Measurements from ENCODE around the gene SMIM36.
A peak's percentile ranks its signal among the peaks of the same experiment; 100 is the strongest.
"Not testable (repeated sequence)": the region's sequence is repeated elsewhere in the genome, so short reads cannot be mapped to it uniquely, and the experiment has no call there.

SMIM36 gene

DNA sequence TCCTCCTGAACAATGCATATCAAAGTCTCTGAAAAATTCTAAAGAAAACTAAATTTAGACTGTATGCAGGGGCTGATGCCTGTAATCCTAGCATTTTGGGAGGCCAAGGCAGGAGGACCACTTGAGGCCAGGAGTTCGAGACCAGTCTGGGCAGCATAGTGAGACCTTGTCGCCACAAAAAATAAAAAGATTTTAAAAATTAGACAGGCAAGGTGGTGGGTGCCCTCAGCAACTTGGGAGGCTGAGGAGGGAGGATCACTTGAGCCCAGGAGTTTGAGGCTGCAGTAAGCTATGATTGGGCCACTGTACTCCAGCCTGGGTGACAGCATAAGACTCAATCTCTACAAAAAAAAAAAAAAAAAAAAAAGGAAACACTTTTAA is 59.5 kb downstream of the SMIM36 start:
- Histone ChIP-seq H3K9me3 (no peaks in the 10 kb centered on the region), H3K4me1 (no peaks in the 10 kb centered on the region), H3K27me3 (peaks cover 0 to 2% of the 10 kb centered on the region in 2 donors), H3K27ac (no peak overlapping the region), H3K36me3 (no peaks in the 10 kb centered on the region), H3K4me3 (no peak overlapping the region)
- TF ChIP-seq, protein P1, sequence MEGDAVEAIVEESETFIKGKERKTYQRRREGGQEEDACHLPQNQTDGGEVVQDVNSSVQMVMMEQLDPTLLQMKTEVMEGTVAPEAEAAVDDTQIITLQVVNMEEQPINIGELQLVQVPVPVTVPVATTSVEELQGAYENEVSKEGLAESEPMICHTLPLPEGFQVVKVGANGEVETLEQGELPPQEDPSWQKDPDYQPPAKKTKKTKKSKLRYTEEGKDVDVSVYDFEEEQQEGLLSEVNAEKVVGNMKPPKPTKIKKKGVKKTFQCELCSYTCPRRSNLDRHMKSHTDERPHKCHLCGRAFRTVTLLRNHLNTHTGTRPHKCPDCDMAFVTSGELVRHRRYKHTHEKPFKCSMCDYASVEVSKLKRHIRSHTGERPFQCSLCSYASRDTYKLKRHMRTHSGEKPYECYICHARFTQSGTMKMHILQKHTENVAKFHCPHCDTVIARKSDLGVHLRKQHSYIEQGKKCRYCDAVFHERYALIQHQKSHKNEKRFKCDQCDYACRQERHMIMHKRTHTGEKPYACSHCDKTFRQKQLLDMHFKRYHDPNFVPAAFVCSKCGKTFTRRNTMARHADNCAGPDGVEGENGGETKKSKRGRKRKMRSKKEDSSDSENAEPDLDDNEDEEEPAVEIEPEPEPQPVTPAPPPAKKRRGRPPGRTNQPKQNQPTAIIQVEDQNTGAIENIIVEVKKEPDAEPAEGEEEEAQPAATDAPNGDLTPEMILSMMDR (IDR thresholded peaks at IDR 0.05): no peak
- intact Hi-C loops (cut with DNase I; ENCODE audit: low total_unique reads): no loop called here
- DNase-seq: no peak

DNA sequence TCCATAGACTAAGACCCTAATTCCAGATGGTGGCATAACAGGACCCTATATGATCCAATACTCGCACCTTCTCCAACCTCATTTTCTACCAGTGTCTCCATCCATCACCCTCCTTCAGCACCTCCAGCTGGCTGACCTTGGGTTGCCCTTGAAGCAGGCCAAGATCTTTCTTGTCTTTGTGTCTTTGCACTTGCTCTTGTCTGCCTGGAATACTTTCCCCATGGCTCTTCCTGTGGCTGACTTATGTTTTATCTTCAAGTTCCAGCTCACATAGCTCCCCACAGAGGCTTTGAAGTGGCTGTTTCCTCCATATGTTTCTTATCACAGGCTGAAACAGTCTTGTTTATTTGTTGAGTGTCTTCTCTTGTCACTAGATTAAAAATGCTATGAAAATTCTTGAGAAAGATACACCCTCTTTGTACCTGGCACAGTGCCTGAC is 60.0 kb downstream of the SMIM36 start:
- Histone ChIP-seq H3K27me3 (peaks cover 0 to 2% of the 10 kb centered on the region in 2 donors), H3K36me3 (no peaks in the 10 kb centered on the region), H3K4me3 (no peak overlapping the region), H3K9me3 (no peaks in the 10 kb centered on the region), H3K27ac (no peak overlapping the region), H3K4me1 (no peaks in the 10 kb centered on the region)
- TF ChIP-seq, protein P1 (IDR thresholded peaks at IDR 0.05): no peak
- intact Hi-C loops (cut with DNase I; ENCODE audit: low total_unique reads): no loop called here
- DNase-seq: no peak

DNA sequence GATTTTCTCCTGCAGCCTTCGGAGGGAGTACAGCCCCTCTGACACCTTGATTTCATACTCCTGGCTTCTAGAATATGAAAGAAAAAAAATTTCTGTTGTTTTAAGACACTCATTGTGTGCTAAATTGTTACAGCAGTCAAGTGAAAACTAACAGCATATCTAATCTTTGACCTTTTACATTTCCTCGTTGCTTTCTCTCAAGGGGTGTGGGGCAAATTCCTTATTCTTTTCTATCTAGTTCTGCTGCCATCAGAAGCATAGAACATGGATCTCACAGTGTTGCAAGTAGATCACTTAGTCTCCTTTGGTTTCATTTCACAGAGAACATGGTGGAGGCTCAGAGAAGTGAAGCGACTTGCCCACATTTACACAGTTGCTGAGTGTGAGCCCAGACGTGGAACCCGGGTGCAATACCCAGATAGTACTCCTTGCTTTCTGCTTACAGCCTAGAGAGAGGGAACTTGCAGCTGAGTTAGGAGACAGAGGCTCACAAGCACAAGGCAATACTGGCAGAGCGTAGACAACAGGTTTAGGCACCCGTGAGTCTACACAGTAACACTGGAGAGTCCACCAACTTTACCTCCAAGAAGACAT is 60.9 kb downstream of the SMIM36 start:
- intact Hi-C loops (cut with DNase I; ENCODE audit: low total_unique reads): no loop called here
- H3K27me3 ChIP-seq: peaks cover 0 to 2% of the 10 kb centered on the region in 2 donors
- no peaks in the 10 kb centered on the region for H3K36me3 ChIP-seq
- no peak overlapping the region for H3K27ac ChIP-seq
- DNase-seq: no peak
- TF ChIP-seq, protein P1 (IDR thresholded peaks at IDR 0.05): no peak
- H3K4me1 ChIP-seq: no peaks in the 10 kb centered on the region
- no peaks in the 10 kb centered on the region for H3K9me3 ChIP-seq
- no peak overlapping the region for H3K4me3 ChIP-seq

DNA sequence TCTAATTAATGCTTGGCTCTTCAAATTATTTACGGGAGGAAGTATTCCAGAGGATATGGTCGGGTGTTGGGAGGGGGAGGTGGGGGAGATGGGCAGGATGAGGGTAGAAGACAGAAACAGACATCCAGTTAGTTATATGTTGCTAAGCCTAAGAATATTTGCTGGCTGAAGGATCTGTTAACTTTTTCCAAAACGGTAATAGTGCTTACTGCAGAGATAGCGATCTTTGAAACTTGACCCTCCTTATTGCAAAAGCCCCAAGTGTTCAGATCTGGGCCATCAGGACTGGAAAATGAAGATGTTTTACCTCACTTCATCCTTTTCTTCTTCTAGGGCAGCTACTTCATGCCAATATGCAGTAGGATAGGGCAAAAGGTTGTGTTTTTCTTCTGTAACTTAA is 62.6 kb downstream of the SMIM36 start:
- Histone ChIP-seq H3K4me1 (no peaks in the 10 kb centered on the region), H3K36me3 (no peaks in the 10 kb centered on the region), H3K27me3 (peaks cover 0 to 2% of the 10 kb centered on the region in 2 donors), H3K27ac (no peak overlapping the region), H3K9me3 (no peaks in the 10 kb centered on the region), H3K4me3 (no peak overlapping the region)
- intact Hi-C loops (cut with DNase I; ENCODE audit: low total_unique reads): no loop called here
- DNase-seq: no peak
- TF ChIP-seq, protein P1 (IDR thresholded peaks at IDR 0.05): no peak

DNA sequence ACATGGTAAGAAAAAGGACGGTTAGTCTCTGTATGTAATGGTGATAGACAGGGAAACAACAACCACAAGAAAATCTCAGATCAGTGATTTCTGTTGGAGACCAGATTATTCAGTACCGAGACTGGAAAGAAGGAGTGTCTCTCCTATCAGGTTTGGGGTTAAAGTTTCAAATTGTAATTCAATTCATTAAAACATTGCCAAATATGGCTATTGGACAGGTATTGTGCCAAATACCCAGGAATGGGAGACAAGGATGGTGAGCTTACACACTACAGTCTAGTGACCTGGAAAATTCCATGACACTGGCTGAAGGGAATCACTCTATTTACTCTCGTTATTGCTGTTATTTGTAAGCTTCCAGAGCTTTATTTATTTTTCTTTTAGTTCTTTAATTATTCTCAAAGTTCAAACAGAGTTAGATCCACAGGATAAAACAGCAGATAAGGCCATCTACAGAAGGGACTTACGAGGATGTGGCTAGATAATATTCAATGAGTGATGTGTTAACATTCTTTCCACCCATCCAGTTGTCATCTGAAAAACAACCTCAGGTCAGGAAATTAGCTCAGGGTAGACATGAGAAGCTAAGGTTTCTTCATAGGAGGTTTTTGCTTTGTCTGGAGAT is 64.6 kb downstream of the SMIM36 start:
- Histone ChIP-seq H3K4me3 (no peak overlapping the region), H3K27ac (no peak overlapping the region), H3K27me3 (peaks cover 0 to 2% of the 10 kb centered on the region in 2 donors), H3K9me3 (no peaks in the 10 kb centered on the region), H3K4me1 (no peaks in the 10 kb centered on the region), H3K36me3 (no peaks in the 10 kb centered on the region)
- intact Hi-C loops (cut with DNase I; ENCODE audit: low total_unique reads): no loop called here
- no peak for DNase-seq
- TF ChIP-seq, protein P1 (IDR thresholded peaks at IDR 0.05): no peak

DNA sequence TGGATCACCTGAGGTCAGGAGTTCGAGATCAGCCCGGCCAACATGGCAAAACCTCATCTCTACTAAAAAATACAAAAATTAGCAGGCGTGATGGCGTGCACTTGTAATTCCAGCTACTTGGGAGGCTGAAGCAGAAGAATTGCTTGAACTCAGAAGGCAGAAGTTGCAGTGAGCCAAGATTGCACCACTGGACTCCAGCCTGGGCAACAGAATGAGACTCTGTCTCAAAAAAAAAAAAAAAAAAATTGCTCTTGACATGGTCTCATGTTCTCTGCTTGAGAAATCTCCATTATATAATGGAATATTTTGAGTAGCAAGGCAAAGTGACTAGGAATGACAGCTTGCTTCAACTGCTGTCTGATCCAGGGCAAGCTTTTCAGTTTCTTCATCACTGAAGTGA is 65.2 kb downstream of the SMIM36 start:
- H3K27ac ChIP-seq; intact Hi-C loops (cut with DNase I; ENCODE audit: low total_unique reads); H3K4me1 ChIP-seq; H3K27me3 ChIP-seq; H3K4me3 ChIP-seq; H3K36me3 ChIP-seq; H3K9me3 ChIP-seq: not testable (repeated sequence)
- DNase-seq: peak in 1 of 2 donors; percentile 53
